Calu3 (cell line): ENCODE results near the gene CLDND2. TPM values are rescaled to one million over a fixed set of nuclear protein-coding genes. Genes with fewer than 3 reads are reported as not detected.

ENCODE experiments used
- BruUV-seq: library from RNA; stranded (reverse); fragments of 400-500 nt; replicated peaks from 2 replicates; lab custom pipeline; 2021; lab: Mats Ljungman, UMichigan
- CTCF ChIA-PET: fragments of 300-600 bp; sonication (Branson Sonifier 250); formaldehyde crosslinking; loops from one replicate; lab custom pipeline; 2022; ENCODE audit warnings: antibody characterized with exemption; lab: Charles Lee
- DNase-seq: peaks from one replicate; pipeline ENCODE4 v3.0.0; 2022
- H3K27ac Mint-ChIP-seq: one replicate; pipeline ENCODE4 v1.8.0; 2022; ENCODE audit warnings: mixed read lengths; ENCODE audit not compliant: unreplicated experiment
- H3K27me3 Mint-ChIP-seq: one replicate; pipeline ENCODE4 v1.8.0; 2022; ENCODE audit warnings: mixed read lengths; ENCODE audit not compliant: unreplicated experiment
- H3K36me3 Mint-ChIP-seq: one replicate; pipeline ENCODE4 v1.8.0; 2022; ENCODE audit warnings: mild to moderate bottlenecking, moderate library complexity, mixed read lengths; ENCODE audit not compliant: insufficient read depth, unreplicated experiment
- H3K4me1 Mint-ChIP-seq: one replicate; pipeline ENCODE4 v1.8.0; 2022; ENCODE audit warnings: mild to moderate bottlenecking, low read depth, mixed read lengths; ENCODE audit not compliant: unreplicated experiment
- H3K4me3 Mint-ChIP-seq: one replicate; pipeline ENCODE4 v1.8.0; 2022; ENCODE audit warnings: mild to moderate bottlenecking, low read depth, moderate library complexity, mixed read lengths; ENCODE audit not compliant: unreplicated experiment
- H3K9me3 Mint-ChIP-seq: one replicate; pipeline ENCODE4 v1.8.0; 2022; ENCODE audit warnings: low read depth, mixed read lengths; ENCODE audit not compliant: unreplicated experiment
- CTCF ChIP-seq: fragments of 200-600 bp; IDR thresholded peaks from one replicate; pipeline ENCODE4 v1.8.0; 2022; ENCODE audit warnings: antibody characterized with exemption; ENCODE audit not compliant: unreplicated experiment
- intact Hi-C: fragments of 100-400 bp; cut with micrococcal nuclease; formaldehyde crosslinking; loops from one replicate; pipeline ENCODE4 v1.10.0; 2022; ENCODE audit not compliant: unreplicated experiment
- total RNA-seq: library from RNA; stranded (reverse); gene quantifications from 2 replicates; pipeline ENCODE4 v1.2.3, GENCODE V29; 2022

Gene CLDND2
- total RNA-seq, 1 experiment from 2014 or later: 1.2 TPM

- TF ChIP-seq CTCF: no peak
- H3K9me3 Mint-ChIP-seq: no peaks in the 10 kb centered on the region
- peaks cover 22% of the 10 kb centered on the region for H3K36me3 Mint-ChIP-seq
- H3K27ac Mint-ChIP-seq: peak overlapping the region; percentile 74
- CTCF ChIA-PET: interaction anchor here (0.6 to 2.3 kb wide), 9 partner anchors 14 to 263 kb away, joined by 3 to 9 read pairs (median 3); no protein-coding TSS in a partner anchor
- no peaks in the 10 kb centered on the region for H3K27me3 Mint-ChIP-seq
- DNase-seq: peak; percentile 96
- peak overlapping the region; percentile 78 for H3K4me3 Mint-ChIP-seq
- no TSS peak for BruUV-seq
- H3K4me1 Mint-ChIP-seq: peaks cover 10% of the 10 kb centered on the region
- intact Hi-C loops: no loop called here
These were observed 25.4 kb upstream of the CLDND2 start for GRCh38 chr19:51394050-51394836.

- Mint-ChIP-seq H3K4me1 (peaks cover 10% of the 10 kb centered on the region), H3K9me3 (no peaks in the 10 kb centered on the region), H3K4me3 (no peak overlapping the region), H3K27ac (no peak overlapping the region), H3K27me3 (peaks cover 6% of the 10 kb centered on the region), H3K36me3 (peaks cover 22% of the 10 kb centered on the region)
- TF ChIP-seq CTCF: no peak
- no peak for DNase-seq
- intact Hi-C loops: no loop called here
- CTCF ChIA-PET: no interaction called here
- BruUV-seq: no TSS peak
These were observed 23.9 kb upstream of the CLDND2 start for GRCh38 chr19:51392701-51393100.

GRCh38 chr19:51391073-51391611 is 22.3 kb upstream of the CLDND2 start:
- Mint-ChIP-seq H3K9me3 (no peaks in the 10 kb centered on the region), H3K4me3 (no peak overlapping the region), H3K36me3 (peaks cover 22% of the 10 kb centered on the region), H3K4me1 (peaks cover 10% of the 10 kb centered on the region), H3K27ac (no peak overlapping the region), H3K27me3 (peaks cover 11% of the 10 kb centered on the region)
- no TSS peak for BruUV-seq
- intact Hi-C loops: no loop called here
- CTCF ChIA-PET: no interaction called here
- DNase-seq: no peak
- no peak for TF ChIP-seq CTCF

GRCh38 chr19:51389143-51389542 is 20.3 kb upstream of the CLDND2 start:
- H3K9me3 Mint-ChIP-seq: no peaks in the 10 kb centered on the region
- no peak overlapping the region for H3K27ac Mint-ChIP-seq
- peaks cover 11% of the 10 kb centered on the region for H3K27me3 Mint-ChIP-seq
- CTCF ChIA-PET: no interaction called here
- TF ChIP-seq CTCF: no peak
- intact Hi-C loops: no loop called here
- H3K4me1 Mint-ChIP-seq: no peaks in the 10 kb centered on the region
- DNase-seq: no peak
- BruUV-seq: no TSS peak
- H3K36me3 Mint-ChIP-seq: peaks cover 12% of the 10 kb centered on the region
- no peak overlapping the region for H3K4me3 Mint-ChIP-seq
